Measurements from ENCODE around the gene VPS41. TPM values are rescaled to one million over a fixed set of nuclear protein-coding genes. Genes with fewer than 3 reads are reported as not detected.

Gene VPS41
- polyA plus RNA-seq, 1 experiment = 15.7 TPM

GRCh38 chr7:38830826-38831225, 78.2 kb downstream of the VPS41 start:
- no peak for DNase-seq (ENCODE audit: low read depth)
- POLR2A ChIA-PET = no interaction called here
- CTCF ChIA-PET = interaction anchor here (0.9 to 1.2 kb wide), 3 partner anchors 11 to 109 kb away, joined by 3 read pairs; no protein-coding TSS in a partner anchor

GRCh38 chr7:38829488-38830165, 79.4 kb downstream of the VPS41 start:
- Histone ChIP-seq H3K27me3 (ENCODE audit: control insufficient read depth, insufficient read depth, low read length) (no peaks in the 10 kb centered on the region), H3K4me3 (ENCODE audit: low read depth, low read length) (no peak overlapping the region), H3K36me3 (ENCODE audit: control insufficient read depth, insufficient read depth, low read length) (no peaks in the 10 kb centered on the region)
- DNase-seq (ENCODE audit: low read depth) = no peak
- ChIA-PET CTCF (interaction anchor here (0.9 to 1.4 kb wide), 2 partner anchors 23 to 111 kb away, joined by 3 to 4 read pairs; no protein-coding TSS in a partner anchor), POLR2A (no interaction called here)
- TF ChIP-seq CTCF (IDR thresholded peaks at IDR 0.05; ENCODE audit: insufficient read depth, low read depth, low read length) = no peak

More at GRCh38 chr7:38830826-38831225, 78.2 kb downstream of the VPS41 start:
- no peaks in the 10 kb centered on the region for H3K36me3 ChIP-seq (ENCODE audit: control insufficient read depth, insufficient read depth, low read length)
- no peaks in the 10 kb centered on the region for H3K27me3 ChIP-seq (ENCODE audit: control insufficient read depth, insufficient read depth, low read length)
- H3K4me3 ChIP-seq (ENCODE audit: low read depth, low read length) = no peak overlapping the region
- TF ChIP-seq CTCF (IDR thresholded peaks at IDR 0.05; ENCODE audit: insufficient read depth, low read depth, low read length) = no peak

- DNase-seq (ENCODE audit: low read depth) = no peak
- ChIA-PET CTCF (interaction anchor here (1.1 kb wide), 1 partner anchor 640 kb away, joined by 4 read pairs; no protein-coding TSS in a partner anchor), POLR2A (no interaction called here)
- H3K36me3 ChIP-seq (ENCODE audit: control insufficient read depth, insufficient read depth, low read length) = no peaks in the 10 kb centered on the region
- no peak overlapping the region for H3K4me3 ChIP-seq (ENCODE audit: low read depth, low read length)
- TF ChIP-seq CTCF (IDR thresholded peaks at IDR 0.05; ENCODE audit: insufficient read depth, low read depth, low read length) = no peak
- H3K27me3 ChIP-seq (ENCODE audit: control insufficient read depth, insufficient read depth, low read length) = no peaks in the 10 kb centered on the region
Observed at GRCh38 chr7:38828026-38828425, 81.0 kb downstream of the VPS41 start.

GRCh38 chr7:38825721-38826440, 83.1 kb downstream of the VPS41 start:
- POLR2A ChIA-PET = interaction anchor here (0.6 kb wide), 2 partner anchors 22 to 106 kb away, joined by 3 to 5 read pairs; no protein-coding TSS in a partner anchor
- H3K4me3 ChIP-seq (ENCODE audit: low read depth, low read length) = no peak overlapping the region
- CTCF ChIA-PET = interaction anchor here (0.8 kb wide), 1 partner anchor 628 kb away, joined by 3 read pairs; no protein-coding TSS in a partner anchor
- no peak for DNase-seq (ENCODE audit: low read depth)
- no peaks in the 10 kb centered on the region for H3K27me3 ChIP-seq (ENCODE audit: control insufficient read depth, insufficient read depth, low read length)
- no peaks in the 10 kb centered on the region for H3K36me3 ChIP-seq (ENCODE audit: control insufficient read depth, insufficient read depth, low read length)
- TF ChIP-seq CTCF (IDR thresholded peaks at IDR 0.05; ENCODE audit: insufficient read depth, low read depth, low read length) = no peak

GRCh38 chr7:38824948-38825347, 84.0 kb downstream of the VPS41 start:
- no peak for TF ChIP-seq CTCF (IDR thresholded peaks at IDR 0.05; ENCODE audit: insufficient read depth, low read depth, low read length)
- H3K4me3 ChIP-seq (ENCODE audit: low read depth, low read length) = no peak overlapping the region

More at GRCh38 chr7:38824948-38825347, 84.0 kb downstream of the VPS41 start:
- Histone ChIP-seq H3K27me3 (ENCODE audit: control insufficient read depth, insufficient read depth, low read length) (no peaks in the 10 kb centered on the region), H3K36me3 (ENCODE audit: control insufficient read depth, insufficient read depth, low read length) (no peaks in the 10 kb centered on the region)
- ChIA-PET POLR2A (interaction anchor here (0.6 kb wide), 1 partner anchor 21 kb away, joined by 5 read pairs; no protein-coding TSS in a partner anchor), CTCF (interaction anchor here (0.8 kb wide), 1 partner anchor 629 kb away, joined by 3 read pairs; no protein-coding TSS in a partner anchor)
- no peak for DNase-seq (ENCODE audit: low read depth)

Data from BJ (cell line).